Measurements from ENCODE around the gene HTR3C.

Gene HTR3C

DNA sequence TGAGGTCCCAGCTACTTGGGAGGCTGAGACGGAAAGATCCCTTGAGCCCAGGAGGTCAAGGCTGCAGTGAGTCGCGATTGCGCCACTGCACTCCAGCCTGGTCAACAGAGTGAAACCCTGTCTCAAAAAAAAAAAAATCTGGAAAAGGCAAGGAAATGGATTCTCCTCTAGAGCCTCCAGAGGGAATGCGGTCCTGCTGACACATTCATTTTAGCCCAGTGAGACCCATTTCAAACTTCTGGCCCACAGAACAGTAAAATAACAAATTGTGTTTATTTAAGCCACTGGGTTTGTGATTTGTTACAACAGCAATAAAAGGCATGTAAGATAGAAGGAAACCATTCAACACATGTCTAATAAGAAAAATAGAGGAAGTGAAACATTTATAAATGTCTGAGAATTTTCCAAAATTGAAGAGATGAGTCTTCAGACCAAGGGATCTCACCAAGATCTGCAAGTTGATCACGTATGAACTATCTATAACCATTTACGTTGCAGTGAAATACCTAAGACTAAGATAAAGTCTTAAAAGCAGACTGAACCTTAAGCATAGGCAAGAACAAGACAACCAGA, 44.0 kb downstream of the HTR3C start, which contains the start of gene HTR3E:
HTR3E (plus strand) TSS at position 254 of the 573 bp plus-strand sequence. CDS start 466 bp downstream, outside the sequence.
- DNase-seq (ENCODE audit: low read depth, low spot score): no peak
- POLR2A ChIA-PET: no interaction called here
- CTCF ChIA-PET: interaction anchor here (0.6 to 1.4 kb wide), 2 partner anchors 29 to 1192 kb away, joined by 3 to 4 read pairs; no protein-coding TSS in a partner anchor
- no peak within 1 kb of the TSS for H3K4me3 ChIP-seq (ENCODE audit: low read depth, low read length)
- TF ChIP-seq, protein P1, sequence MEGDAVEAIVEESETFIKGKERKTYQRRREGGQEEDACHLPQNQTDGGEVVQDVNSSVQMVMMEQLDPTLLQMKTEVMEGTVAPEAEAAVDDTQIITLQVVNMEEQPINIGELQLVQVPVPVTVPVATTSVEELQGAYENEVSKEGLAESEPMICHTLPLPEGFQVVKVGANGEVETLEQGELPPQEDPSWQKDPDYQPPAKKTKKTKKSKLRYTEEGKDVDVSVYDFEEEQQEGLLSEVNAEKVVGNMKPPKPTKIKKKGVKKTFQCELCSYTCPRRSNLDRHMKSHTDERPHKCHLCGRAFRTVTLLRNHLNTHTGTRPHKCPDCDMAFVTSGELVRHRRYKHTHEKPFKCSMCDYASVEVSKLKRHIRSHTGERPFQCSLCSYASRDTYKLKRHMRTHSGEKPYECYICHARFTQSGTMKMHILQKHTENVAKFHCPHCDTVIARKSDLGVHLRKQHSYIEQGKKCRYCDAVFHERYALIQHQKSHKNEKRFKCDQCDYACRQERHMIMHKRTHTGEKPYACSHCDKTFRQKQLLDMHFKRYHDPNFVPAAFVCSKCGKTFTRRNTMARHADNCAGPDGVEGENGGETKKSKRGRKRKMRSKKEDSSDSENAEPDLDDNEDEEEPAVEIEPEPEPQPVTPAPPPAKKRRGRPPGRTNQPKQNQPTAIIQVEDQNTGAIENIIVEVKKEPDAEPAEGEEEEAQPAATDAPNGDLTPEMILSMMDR (IDR thresholded peaks at IDR 0.05; ENCODE audit: insufficient read depth, low read length, missing control alignments): no peak

DNA sequence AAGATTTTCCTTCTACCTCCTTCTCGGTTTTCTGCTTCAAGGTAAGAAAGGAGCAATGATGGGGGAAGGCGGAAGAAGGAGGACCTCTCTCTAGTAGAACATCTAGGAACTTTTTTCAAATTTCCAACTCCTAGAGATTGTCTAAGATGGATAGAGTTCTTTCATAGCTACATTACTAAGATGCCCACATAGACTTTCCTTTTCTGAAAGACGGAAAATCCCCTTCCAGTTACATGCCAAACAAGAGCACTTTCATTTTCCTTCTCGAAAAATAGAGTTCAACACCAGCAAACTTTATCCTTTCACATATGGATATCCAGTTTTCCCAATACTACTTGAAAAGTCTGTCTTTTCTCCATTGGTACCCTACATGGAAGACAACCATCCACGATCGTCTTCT, 44.7 kb downstream of the HTR3C start:
- TF ChIP-seq, protein P1 (IDR thresholded peaks at IDR 0.05; ENCODE audit: insufficient read depth, low read length, missing control alignments): no peak
- POLR2A ChIA-PET: no interaction called here
- DNase-seq (ENCODE audit: low read depth, low spot score): no peak
- CTCF ChIA-PET: interaction anchor here (0.7 to 1.4 kb wide), 2 partner anchors 30 to 56 kb away, joined by 3 to 4 read pairs; no protein-coding TSS in a partner anchor
- H3K4me3 ChIP-seq (ENCODE audit: low read depth, low read length): no peak overlapping the region

DNA sequence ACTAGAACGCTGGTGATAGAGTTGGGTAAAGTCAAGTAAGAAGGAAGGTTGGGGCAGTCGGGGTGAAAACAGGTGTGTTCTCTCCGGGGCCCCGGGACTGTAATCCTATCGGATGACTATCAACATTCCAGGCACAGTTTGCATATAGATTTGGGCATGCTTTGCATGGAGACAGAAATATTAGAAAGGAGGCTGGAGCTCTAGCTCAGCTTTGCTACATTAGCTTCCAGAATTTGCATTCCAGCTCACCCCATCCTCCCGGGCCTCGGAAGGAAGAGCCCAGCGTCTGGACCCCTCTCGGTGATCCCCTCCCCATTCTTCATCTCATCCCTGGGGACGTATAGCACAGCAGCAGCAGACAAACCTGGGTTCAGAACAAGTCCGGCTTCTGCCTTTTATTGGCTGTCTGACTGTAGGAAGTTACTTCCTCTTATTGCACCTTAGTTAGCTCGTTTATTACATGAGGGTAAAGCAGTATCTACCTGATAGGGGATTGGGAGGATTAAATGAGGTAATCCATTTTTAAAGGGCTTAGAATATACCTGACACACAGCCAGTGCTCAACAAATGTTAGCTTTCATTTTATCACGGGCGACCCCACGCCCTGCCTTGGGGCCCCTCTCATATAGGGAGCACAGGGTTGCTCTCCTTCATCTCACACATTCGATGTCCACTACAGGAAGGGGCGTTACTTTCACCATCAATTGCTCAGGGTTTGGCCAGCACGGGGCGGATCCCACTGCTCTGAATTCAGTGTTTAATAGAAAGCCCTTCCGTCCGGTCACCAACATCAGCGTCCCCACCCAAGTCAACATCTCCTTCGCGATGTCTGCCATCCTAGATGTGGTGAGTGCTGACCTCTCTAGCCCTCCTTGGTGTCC, 47.2 kb downstream of the HTR3C start:
- DNase-seq (ENCODE audit: low read depth, low spot score): no peak
- POLR2A ChIA-PET: no interaction called here
- CTCF ChIA-PET: interaction anchor here (1.5 kb wide), 1 partner anchor 82 kb away, joined by 3 read pairs; the partner anchor contains the start of gene ABCC5
- TF ChIP-seq, protein P1 (IDR thresholded peaks at IDR 0.05; ENCODE audit: insufficient read depth, low read length, missing control alignments): no peak
- no peak overlapping the region for H3K4me3 ChIP-seq (ENCODE audit: low read depth, low read length)

Measured in AG04449 (cell line).